GM06990 (cell line): ENCODE measurements around the gene FGF7.
"Not testable (repeated sequence)": the region's sequence is repeated elsewhere in the genome, so short reads cannot be mapped to it uniquely, and the experiment has no call there.

Experiments
- DNase-seq: peaks from one replicate; pipeline ENCODE4 v3.0.0-alpha.2; 2011; ENCODE audit not compliant: insufficient read length; ENCODE audit errors: extremely low read depth
- H3K27me3 ChIP-seq: replicated peaks from 2 replicates; pipeline ENCODE4 v1.6.0; 2011; ENCODE audit warnings: low read length; ENCODE audit not compliant: control insufficient read depth, insufficient read depth
- H3K36me3 ChIP-seq: 2 replicates; pipeline ENCODE4 v1.5.1; 2011; ENCODE audit warnings: low read length; ENCODE audit not compliant: control insufficient read depth, insufficient read depth
- H3K4me3 ChIP-seq: replicated peaks from 2 replicates; pipeline ENCODE4 v1.5.1; 2011; ENCODE audit warnings: low read depth, mild to moderate bottlenecking, control low read depth, low read length
- TF ChIP-seq, protein P1 (sequence below): IDR thresholded peaks from 2 replicates; pipeline ENCODE4 v1.5.1; 2011; ENCODE audit warnings: low read length, control low read depth, mild to moderate bottlenecking, inconsistent platforms; ENCODE audit not compliant: insufficient read depth, poor library complexity, severe bottlenecking

Gene FGF7, protein sequence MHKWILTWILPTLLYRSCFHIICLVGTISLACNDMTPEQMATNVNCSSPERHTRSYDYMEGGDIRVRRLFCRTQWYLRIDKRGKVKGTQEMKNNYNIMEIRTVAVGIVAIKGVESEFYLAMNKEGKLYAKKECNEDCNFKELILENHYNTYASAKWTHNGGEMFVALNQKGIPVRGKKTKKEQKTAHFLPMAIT

DNA sequence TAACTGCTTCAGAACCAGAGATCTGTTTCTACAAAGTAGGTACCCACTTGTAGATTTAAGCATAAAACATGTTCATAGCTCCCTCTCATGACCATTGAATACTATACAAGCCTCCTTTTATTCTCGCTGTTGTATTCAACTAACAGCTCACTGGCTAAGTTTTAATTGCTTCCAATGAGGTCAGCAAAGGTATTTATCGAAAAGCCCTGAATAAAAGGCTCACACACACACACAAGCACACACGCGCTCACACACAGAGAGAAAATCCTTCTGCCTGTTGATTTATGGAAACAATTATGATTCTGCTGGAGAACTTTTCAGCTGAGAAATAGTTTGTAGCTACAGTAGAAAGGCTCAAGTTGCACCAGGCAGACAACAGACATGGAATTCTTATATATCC, at the start of gene FGF7:
Gene FGF7, plus strand, starts transcription at position 222 of the 400 bp plus-strand sequence. CDS start 1,056 bp downstream, outside the sequence.
- no peaks in the 10 kb centered on the region for H3K27me3 ChIP-seq
- no peaks in the 10 kb centered on the region for H3K36me3 ChIP-seq
- no peak for DNase-seq
- TF ChIP-seq, protein P1, sequence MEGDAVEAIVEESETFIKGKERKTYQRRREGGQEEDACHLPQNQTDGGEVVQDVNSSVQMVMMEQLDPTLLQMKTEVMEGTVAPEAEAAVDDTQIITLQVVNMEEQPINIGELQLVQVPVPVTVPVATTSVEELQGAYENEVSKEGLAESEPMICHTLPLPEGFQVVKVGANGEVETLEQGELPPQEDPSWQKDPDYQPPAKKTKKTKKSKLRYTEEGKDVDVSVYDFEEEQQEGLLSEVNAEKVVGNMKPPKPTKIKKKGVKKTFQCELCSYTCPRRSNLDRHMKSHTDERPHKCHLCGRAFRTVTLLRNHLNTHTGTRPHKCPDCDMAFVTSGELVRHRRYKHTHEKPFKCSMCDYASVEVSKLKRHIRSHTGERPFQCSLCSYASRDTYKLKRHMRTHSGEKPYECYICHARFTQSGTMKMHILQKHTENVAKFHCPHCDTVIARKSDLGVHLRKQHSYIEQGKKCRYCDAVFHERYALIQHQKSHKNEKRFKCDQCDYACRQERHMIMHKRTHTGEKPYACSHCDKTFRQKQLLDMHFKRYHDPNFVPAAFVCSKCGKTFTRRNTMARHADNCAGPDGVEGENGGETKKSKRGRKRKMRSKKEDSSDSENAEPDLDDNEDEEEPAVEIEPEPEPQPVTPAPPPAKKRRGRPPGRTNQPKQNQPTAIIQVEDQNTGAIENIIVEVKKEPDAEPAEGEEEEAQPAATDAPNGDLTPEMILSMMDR, result no peak
- no peak within 1 kb of the TSS; the same call in 1 of the 2 replicates for H3K4me3 ChIP-seq

DNA sequence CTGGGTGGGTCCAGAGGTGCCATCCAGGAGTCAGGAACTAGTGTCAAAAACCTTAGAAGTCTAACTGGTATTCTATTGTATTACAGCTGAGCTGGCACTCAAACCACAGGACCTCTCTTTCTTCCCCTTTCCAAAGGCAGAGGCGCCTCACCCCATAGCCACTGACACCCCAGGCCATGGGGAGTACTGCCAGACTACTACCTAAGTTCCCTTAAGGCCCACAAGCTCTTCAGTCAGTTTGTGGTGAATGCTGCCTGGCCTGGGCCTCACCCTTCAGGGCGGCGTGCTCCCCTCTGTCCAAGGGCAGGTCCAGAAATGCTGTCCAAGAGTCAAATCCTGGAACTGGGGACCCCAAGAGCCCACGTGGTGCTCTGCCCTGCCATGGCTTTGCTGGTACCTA, 43.0 kb upstream of the FGF7 start:
- no peak overlapping the region for H3K4me3 ChIP-seq
- no peaks in the 10 kb centered on the region for H3K36me3 ChIP-seq
- H3K27me3 ChIP-seq, result no peaks in the 10 kb centered on the region
- TF ChIP-seq, protein P1, result no peak
- no peak for DNase-seq

DNA sequence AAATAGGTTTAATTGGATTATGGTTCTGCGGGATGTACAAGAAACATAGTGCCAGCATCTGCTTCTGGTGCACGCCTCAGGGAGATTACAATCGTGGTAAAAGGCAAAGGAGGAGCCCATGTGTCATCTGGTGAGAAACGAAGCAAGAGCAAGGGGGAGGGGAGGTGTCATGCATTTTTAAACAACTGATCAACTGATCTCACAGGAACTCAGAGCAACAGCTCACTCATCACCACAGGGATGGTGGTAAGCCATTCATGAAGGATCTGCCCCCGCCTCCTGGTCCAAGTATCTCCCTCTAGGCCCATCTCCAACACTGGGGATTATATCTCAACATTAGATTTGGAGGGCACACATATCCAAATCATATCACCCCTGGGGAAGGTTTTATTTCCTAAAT, 42.1 kb upstream of the FGF7 start:
- TF ChIP-seq, protein P1, result no peak
- no peaks in the 10 kb centered on the region for H3K36me3 ChIP-seq
- H3K4me3 ChIP-seq, result no peak overlapping the region
- DNase-seq, result no peak
- no peaks in the 10 kb centered on the region for H3K27me3 ChIP-seq

DNA sequence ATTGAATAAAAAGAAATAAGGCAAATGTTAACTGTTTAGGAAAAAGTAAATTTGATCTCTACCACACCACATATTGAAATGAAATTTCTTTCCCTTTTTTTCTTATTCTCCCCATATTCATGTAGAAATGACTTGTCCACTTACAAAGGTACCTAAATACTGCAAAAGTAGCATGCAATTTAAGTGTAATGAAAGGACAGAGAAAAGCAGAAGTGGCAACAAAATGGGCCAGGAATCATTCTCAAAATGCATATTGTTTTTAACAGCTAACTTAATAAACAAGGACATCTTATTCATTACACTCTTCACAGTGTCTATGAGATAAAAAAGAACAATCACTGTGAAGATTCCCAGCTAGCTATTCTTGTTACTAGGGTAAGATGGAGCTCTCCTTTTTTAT, 40.6 kb upstream of the FGF7 start:
- no peak overlapping the region for H3K4me3 ChIP-seq
- TF ChIP-seq, protein P1, result no peak
- H3K27me3 ChIP-seq, result no peaks in the 10 kb centered on the region
- DNase-seq, result no peak
- H3K36me3 ChIP-seq, result no peaks in the 10 kb centered on the region

DNA sequence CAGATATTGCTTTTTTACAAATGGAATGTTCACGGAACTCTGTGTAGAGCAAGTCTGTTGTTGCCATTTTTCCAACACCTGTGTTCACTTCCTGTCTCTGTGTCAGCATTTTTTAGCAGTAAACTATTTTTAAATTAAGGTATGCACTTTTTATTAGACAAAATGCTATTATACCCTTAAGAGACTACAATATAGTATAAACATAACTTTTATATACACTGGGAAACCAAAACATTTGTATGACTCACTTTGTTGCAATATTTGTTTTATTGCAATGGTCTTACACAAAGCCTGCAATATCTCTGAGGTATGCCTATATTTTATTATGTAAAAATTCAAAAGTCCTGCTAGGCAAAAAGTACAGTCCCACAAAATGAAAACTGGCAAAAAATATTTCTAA, 39.8 kb upstream of the FGF7 start:
- no peaks in the 10 kb centered on the region for H3K36me3 ChIP-seq
- DNase-seq, result no peak
- no peak overlapping the region for H3K4me3 ChIP-seq
- no peaks in the 10 kb centered on the region for H3K27me3 ChIP-seq
- TF ChIP-seq, protein P1, result no peak

DNA sequence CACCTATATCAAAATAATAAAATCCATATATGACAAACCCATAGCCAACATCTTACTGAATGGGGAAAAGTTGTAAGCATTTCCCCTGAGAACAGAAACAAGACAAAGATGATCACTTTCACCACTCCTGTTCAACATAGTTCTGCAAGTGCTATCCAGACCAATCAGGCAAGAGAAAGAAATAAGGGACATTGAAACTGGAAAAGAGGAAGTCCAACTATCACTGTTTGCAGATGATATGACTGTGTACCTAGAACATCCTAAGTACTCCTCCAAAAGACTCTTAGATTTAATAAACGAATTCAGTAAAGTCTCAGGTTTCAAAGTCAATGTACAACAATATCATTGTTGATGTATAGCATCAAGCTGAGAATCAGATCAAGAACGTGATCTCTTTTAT, 35.6 kb upstream of the FGF7 start:
- H3K4me3 ChIP-seq, result no peak overlapping the region
- TF ChIP-seq, protein P1, result no peak
- H3K36me3 ChIP-seq, result no peaks in the 10 kb centered on the region
- DNase-seq, result no peak
- H3K27me3 ChIP-seq, result no peaks in the 10 kb centered on the region

DNA sequence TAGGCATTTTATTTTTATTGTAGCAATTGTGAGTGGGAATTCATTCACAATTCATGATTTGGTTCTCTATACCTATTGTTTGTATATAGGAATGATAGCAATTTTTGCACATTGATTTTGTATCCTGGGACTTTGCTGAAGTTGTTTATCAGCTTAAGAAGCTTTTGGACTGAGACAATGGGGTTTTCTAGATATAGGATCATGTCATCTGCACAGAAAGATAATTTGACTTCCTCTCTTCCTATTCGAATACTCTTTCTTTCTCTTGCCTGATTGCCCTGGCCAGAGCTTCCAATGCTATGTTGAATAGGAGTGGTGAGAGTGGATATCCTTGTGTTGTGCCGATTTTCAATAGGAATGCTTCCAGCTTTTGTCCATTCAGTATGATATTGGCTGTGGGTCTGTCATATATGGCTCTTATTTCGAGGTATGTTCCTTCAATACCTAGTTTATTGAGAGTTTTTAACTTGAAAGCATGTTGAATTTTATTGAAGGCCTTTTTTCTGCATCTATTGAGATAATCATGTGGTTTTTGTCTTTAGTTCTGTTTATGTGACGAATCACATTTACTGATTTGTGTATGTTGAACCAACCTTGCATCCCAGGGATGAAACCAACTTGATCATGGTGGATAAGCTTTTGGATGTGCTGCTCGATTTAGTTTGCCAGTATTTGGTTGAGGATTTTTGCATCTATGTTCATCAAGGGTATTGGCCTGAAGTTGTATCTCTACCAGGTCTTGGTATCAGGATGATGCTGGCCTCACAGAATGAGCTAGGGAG, 20.3 kb upstream of the FGF7 start:
- not testable (repeated sequence) for H3K36me3 ChIP-seq, DNase-seq, H3K4me3 ChIP-seq, H3K27me3 ChIP-seq
